HepG2 (cell line): Measurements from ENCODE around the gene TACO1. TPM values are rescaled to one million over a fixed set of nuclear protein-coding genes. Genes with fewer than 3 reads are reported as not detected.

Experiments
- ATF5 ChIP-seq: sonication (generic); formaldehyde crosslinking; IDR thresholded peaks from 2 replicates; pipeline ENCODE4 v1.4.0; 2020; ENCODE audit warnings: mild to moderate bottlenecking, low read depth, missing genetic modification reagents
- CREB1 ChIP-seq, 2 experiments: fragments of 450-650 bp in 1 of 2; IDR thresholded peaks; 2 replicates each; pipeline ENCODE4 v1.6.1; 2016 to 2017; ENCODE audit warnings: control low read depth in 1 of 2, mild to moderate bottlenecking in 1 of 2, missing compliant biosample characterization in 1 of 2, missing genetic modification characterization in 1 of 2
- NR1H2 ChIP-seq: sonication (generic); formaldehyde crosslinking; IDR thresholded peaks from 2 replicates; pipeline ENCODE4 v1.8.1; 2022; ENCODE audit warnings: low read depth, missing genetic modification reagents, borderline replicate concordance
- PAXIP1 ChIP-seq: sonication (generic); formaldehyde crosslinking; conservative IDR thresholded peaks from 2 replicates; pipeline ENCODE4 v1.4.0; 2020; ENCODE audit warnings: mild to moderate bottlenecking, missing genetic modification reagents, moderate library complexity
- PBX2 ChIP-seq: IDR thresholded peaks from 2 replicates; pipeline ENCODE4 v1.6.1; 2016; ENCODE audit warnings: control low read depth
- RORA ChIP-seq: sonication (generic); formaldehyde crosslinking; IDR thresholded peaks from 2 replicates; pipeline ENCODE4 v1.5.0; 2020; ENCODE audit warnings: mild to moderate bottlenecking, missing genetic modification reagents, moderate library complexity
- ZZZ3 ChIP-seq: sonication (generic); formaldehyde crosslinking; IDR thresholded peaks from 2 replicates; pipeline ENCODE4 v1.4.0; 2020; ENCODE audit warnings: missing genetic modification reagents, mild to moderate bottlenecking, borderline replicate concordance
- polyA plus RNA-seq, 8 experiments: library from polyadenylated mRNA; depleted of rRNA in 3 of 8; stranded (reverse) in 7 of 8; unstranded in 1 of 8; fragments of >200 nt; fragmentation: Illumina TruSeq in 4 of 8; extraction: Trizol in 4 of 8; gene quantifications; 2 replicates each; pipeline versions ENCODE4 v1.2.1 to v1.2.3, GENCODE V29; 2011 to 2016; ENCODE audit warnings: low read depth in 4 of 8, missing spikeins in 1 of 8, mixed read lengths in 1 of 8; ENCODE audit not compliant: insufficient read depth in 1 of 8
- total RNA-seq, 5 experiments: library from RNA; depleted of rRNA; stranded (reverse); fragments of >200 nt; fragmentation: Illumina TruSeq; extraction: Trizol; gene quantifications; 2 replicates each; pipeline ENCODE4 v1.2.3, GENCODE V29; 2016; ENCODE audit warnings: low read depth in 1 of 5

The TACO1 gene
- total and polyA plus RNA-seq, 2 of the 13 experiments (the other 11 are each of a cell fraction or from before 2014, with no cell fraction given) = 34.7 to 53.6 TPM

- peak; percentile 65 for TF ChIP-seq PAXIP1
- no peak for TF ChIP-seq PBX2
- TF ChIP-seq RORA = no peak
- no peak for TF ChIP-seq NR1H2
- no peak for TF ChIP-seq ATF5 (CRISPR knock-in tag)
- TF ChIP-seq ZZZ3 (CRISPR knock-in tag) = no peak
- no peak for TF ChIP-seq CREB1 (IDR thresholded peaks at IDR 0.05)
- TF ChIP-seq CREB1 (CRISPR knock-in tag; IDR thresholded peaks at IDR 0.05) = no peak
These were observed 1.0 kb downstream of the TACO1 start (continued) for GRCh38 chr17:63601439-63602371.
